22Rv1 (cell line): Measurements from ENCODE around the gene RAB22A.
"Not testable (repeated sequence)": the region's sequence is repeated elsewhere in the genome, so short reads cannot be mapped to it uniquely, and the experiment has no call there.

ENCODE experiments used
- H3K27ac ChIP-seq: fragments of 450-650 bp; 2 replicates; pipeline ENCODE4 v1.5.1; 2017
- CTCF ChIP-seq: fragments of 450-650 bp; IDR thresholded peaks from 2 replicates; pipeline ENCODE4 v1.5.1; 2017; ENCODE audit warnings: mild to moderate bottlenecking
- ZFX ChIP-seq: fragments of 450-650 bp; IDR thresholded peaks from 2 replicates; pipeline ENCODE4 v1.6.1; 2017; ENCODE audit warnings: antibody characterized with exemption, borderline replicate concordance

Gene RAB22A

DNA sequence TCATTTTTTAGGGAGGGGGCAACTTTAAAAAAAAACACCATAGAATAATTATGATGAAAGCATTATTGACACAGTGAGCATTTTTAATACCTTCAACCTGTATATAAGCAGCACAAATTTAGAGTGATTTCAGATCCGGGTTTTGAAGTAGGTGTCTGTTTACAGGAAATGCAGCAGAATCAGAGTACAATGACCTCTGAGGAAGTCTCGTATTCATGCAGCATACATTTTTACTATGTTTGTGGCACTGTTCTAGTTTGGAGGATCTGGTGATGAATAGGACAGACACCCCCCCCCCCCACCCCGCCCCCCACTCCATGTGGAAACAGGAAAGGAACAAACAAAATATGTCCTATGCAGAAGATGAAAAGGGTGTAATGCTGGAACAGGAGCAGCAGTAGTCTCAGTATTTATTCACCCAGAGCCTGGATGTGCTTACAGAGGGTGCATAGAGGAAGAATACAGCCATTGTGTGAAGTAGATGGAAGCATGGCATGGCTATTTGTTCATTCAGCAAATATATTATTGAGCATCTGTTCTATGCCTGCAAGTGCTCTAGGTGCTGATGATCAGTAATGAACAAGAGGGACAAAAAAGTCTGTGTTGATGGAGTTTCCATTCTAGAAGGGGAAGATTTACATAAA lies 99.2 kb downstream of the RAB22A start:
- TF ChIP-seq ZFX (no peak), CTCF (no peak)
- H3K27ac ChIP-seq: no peak overlapping the region

- H3K27ac ChIP-seq: not testable (repeated sequence)
These were observed 104.7 kb downstream of the RAB22A start for GRCh38 chr20:58414216-58414615.

DNA sequence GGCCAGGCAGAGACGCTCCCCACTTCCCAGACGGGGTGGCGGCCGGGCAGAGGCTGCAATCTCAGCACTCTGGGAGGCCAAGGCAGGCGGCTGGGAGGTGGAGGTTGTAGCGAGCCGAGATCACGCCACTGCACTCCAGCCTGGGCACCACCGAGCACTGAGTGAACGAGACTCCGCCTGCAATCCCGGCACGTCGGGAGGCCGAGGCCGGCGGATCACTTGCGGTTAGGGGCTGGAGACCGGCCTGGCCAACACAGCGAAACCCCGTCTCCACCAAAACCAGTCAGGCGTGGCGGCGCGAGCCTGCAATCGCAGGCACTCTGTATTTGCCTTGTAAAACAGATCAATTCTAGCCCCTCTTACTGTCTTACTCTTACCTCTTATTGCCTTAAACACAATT lies 105.3 kb downstream of the RAB22A start:
- H3K27ac ChIP-seq: not testable (repeated sequence)

- H3K27ac ChIP-seq: no peak overlapping the region
- no peak for TF ChIP-seq CTCF
- TF ChIP-seq ZFX: no peak
These were observed 106.5 kb downstream of the RAB22A start for GRCh38 chr20:58416057-58416456.

GRCh38 chr20:58416835-58417234 lies 107.3 kb downstream of the RAB22A start:
- no peak for TF ChIP-seq CTCF
- TF ChIP-seq ZFX: no peak
- H3K27ac ChIP-seq: no peak overlapping the region
